ENCODE results near the gene DLEC1.

Gene DLEC1

DNA sequence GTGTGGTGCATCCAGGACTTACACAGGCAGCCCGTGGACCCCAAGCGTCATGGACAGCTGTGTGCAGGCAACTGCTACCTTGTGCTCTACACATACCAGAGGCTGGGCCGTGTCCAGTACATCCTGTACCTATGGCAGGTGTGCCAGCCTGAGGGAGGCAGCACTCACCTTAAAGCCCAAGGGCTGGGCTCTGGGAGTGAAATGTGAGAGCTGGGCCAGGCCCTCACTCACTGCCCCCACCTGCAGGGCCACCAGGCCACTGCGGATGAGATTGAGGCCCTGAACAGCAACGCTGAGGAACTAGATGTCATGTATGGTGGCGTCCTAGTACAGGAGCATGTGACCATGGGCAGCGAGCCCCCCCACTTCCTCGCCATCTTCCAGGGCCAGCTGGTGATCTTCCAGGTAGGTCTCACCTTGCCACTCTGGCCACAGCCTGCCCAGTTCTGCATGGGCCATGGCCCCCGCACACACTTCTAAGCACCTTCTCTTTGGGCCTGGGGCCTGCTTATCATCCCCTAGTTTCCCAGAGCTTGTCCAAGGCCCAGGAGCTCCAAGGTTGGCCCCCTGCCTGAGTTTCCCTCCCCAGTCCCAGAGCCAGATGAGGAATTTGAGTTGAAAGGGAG, 37.4 kb upstream of the DLEC1 start:
- FAIRE-seq: no peak

- no peak for FAIRE-seq
Observed at GRCh38 chr3:38002291-38002876, 36.6 kb upstream of the DLEC1 start.

GRCh38 chr3:38002940-38003339, 36.1 kb upstream of the DLEC1 start:
- FAIRE-seq: no peak

DNA sequence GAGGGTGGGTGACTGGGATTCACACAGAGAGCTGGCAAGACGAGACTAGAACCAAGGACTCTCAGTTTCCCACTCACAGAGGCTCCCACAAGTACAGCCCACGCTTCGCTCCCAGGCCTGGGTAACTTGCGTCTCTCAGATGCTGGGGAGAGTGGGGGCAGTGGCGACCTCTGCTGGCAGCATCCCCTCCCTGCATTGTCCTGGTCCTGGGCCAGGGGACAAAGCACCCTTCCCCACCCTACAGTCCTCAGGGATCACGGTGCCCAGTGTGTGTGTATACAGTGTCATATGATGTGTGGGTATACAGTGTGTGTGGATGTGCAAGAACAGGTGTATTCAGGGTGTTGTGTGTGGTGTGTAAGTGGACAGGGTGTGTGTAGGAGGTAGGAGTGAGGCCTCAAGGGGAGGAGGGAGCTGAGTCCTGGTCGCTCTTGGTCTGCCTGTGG, 35.6 kb upstream of the DLEC1 start:
- no peak for FAIRE-seq

- no peak for FAIRE-seq
Observed at GRCh38 chr3:38003817-38004414, 35.1 kb upstream of the DLEC1 start.

DNA sequence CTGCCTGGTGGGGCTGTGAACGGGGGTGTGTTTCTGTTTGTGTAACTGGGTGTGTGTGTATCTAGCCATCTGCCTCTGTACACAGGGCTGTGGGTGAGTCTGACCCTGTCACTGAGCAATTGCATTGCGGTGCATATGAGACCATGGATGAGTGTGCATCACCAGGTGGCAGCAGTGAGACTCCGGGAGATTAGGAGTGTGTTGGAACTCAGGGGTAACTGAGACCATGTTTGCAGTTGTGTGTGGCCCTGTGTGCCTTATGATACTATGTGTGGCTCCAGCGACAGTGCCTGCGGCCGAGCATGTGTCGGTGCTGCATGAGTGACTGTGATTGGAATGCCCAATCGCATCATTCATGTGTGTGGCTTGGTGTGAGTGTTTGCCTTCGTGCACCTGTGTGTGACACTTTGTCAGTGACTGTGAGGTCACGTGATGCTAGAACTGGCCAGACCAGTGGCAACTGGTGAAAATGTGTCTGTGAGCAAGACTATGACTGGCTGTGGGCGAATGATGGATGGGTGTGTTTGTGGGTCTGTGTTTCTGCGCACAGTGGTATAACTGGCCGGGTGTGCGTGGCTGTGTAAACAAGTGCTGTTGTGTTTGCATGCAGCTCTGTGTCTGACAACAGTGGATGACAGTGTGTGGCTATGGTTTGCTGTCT, 34.5 kb upstream of the DLEC1 start:
- no peak for FAIRE-seq

DNA sequence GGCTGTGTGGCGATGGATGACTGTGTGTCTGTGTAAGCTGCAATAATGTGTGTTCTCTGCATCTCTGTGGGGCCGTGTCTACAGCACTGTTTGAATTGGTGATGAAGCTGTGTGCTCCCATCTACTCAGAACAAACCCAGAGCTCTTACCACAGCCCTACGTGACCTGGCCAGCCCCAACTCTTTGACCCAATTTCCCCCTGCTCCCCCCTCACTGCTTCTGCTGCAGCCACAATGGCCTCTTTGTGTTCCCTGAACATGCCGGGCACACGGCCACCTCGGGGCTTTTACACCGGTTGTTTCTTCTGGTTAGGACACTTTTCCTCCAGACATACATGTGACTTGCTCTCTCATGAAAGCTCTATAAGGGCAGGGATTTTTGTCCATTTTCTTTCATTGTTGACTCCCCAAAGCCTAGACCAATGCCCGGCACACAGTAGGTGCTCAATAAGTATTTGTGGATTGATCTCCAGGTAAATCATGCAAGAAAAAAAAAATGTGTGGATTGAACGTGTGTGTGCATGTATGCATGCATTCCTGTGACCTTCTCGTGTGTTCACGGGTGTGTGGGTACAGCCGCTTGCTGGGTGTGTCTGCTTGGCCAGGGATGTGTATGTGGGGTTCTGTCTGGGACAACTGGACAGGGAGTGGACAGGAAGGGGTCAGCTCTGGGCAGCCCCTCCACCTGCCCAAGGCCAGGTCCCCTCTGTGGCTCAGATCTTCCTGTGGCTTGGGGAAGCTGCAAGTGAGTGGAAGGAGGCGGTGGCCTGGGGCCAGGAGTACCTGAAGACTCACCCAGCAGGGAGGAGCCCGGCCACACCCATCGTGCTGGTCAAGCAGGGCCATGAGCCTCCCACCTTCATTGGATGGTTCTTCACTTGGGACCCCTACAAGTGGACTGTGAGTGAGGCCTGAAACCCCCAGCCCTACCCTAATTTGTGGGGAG, 33.7 kb upstream of the DLEC1 start:
- no peak for FAIRE-seq

DNA sequence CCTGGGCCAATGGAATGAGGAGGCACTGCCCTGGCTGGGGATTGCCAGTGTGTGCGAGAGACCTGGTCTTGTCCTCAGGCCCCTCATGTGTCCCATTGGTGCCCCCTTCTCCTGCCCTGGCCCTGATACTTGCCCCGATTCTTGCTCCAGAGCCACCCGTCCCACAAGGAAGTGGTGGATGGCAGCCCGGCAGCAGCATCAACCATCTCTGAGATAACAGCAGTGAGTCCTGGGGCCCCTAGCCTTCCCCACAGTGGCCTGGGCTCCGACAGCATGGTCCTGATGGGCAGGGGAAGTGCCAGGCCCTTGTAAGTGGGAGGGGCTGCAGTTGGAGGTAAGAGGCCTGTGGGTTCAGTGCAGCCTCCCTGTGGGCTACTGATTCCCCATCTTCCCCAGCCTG, 33.0 kb upstream of the DLEC1 start:
- no peak for FAIRE-seq

DNA sequence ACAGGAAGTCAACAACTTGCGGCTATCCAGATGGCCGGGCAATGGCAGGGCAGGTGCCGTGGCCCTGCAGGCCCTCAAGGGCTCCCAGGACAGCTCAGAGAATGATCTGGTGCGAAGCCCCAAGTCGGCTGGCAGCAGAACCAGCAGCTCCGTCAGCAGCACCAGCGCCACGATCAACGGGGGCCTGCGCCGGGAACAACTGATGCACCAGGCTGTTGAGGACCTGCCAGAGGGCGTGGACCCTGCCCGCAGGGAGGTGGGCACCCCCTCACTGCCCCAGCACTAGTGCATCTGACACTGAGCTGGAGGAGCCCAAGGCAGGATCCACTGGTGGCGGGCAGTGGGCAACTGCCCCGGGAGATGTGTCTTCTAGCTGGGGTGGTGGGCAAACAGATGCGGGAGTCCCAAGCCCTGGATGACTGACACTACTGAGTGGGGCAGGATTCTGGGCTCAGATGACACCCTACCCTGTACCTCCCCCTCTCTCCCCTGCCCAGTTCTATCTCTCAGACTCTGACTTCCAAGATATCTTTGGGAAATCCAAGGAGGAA, 32.5 kb upstream of the DLEC1 start:
- no peak for FAIRE-seq

GRCh38 chr3:38007754-38008090, 31.3 kb upstream of the DLEC1 start:
- no peak for FAIRE-seq

GRCh38 chr3:38008191-38008701, 30.8 kb upstream of the DLEC1 start:
- no peak for FAIRE-seq

DNA sequence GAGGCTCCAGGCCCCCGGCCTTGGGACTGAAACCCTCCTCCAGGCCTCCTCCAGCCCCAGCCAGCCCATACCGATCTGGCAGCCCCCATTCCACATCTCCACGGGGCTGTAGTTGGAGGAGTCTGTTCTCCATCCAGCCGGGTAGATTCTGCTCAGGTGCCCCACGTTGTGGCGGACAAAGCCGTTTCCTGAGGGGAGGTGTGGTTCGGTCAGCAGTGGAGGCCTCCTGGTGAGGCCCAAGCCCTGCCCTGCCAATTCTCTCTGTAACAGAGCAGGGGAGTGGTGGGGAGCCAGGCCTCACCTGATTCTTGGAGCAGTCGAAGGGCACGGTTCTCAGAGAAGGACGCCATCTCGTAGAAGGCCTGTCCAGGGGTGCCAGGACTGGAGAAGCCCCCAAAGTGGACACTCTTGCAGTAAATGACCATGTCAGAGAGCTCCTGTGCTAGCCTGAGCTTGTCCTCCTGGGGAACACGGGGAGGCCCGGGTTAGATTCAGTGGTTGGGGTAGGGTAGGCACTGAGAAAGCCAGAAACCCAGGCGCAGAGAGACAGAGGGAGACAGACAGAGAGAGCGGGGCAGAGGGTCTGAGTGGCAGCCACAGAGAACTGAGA, 29.9 kb upstream of the DLEC1 start:
- FAIRE-seq: no peak

DNA sequence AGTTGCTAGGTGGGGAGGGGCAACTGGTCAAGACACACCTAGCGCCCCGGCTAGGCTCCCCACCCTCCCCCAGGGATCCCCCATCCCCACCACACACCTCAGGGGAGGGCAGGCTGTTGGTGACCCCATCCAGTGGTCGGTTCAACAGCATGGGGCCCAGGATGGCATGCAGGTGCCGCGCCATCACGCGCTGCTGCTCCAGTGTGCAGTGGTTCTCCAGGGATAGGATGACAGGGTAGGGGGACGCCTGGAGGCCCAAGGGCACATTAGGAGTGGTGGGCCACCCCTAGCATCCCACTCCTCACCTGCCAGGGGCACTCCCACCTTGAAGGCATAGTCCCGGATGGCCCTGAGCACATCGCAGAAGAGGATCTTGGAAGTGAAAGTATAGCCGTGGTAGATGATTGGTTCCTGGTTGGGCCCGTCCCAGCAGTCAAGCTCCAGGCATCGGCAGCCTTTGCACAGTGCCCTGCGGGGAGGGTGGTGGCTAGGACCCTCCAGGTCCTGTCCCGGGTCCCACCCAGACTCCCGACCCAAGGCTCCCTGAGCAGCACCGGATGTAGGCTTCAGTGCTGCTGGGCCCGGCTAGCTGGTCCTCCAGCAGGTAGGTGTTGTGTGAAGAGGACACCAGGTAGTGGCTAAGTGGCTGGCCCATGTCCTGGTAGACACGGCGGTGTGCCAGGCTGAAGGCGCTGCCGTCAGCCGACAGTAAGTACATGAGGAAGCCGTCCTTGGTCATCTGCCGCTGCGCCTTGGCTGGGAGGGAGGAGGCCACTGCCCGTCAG, 29.0 kb upstream of the DLEC1 start:
- FAIRE-seq: no peak

GRCh38 chr3:38011111-38011510, 27.9 kb upstream of the DLEC1 start:
- FAIRE-seq: no peak

DNA sequence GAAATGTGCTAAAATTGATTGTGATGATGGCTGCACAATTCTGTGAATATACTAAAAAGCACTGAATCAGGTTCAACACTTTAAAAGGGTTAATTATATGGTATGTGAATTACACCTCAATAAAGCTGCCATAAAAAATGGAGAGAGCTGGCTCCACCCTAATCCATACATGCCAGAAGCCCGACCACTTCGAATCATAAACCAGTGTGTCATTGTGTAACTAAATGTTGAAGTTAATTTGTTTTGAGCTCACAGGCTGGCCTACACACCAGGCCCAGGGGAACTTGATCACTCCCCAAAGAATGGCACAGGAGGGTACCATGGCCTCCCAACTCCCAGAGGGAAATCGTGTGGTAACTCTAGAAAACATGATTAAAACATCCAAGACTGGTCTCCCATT, 23.5 kb upstream of the DLEC1 start:
- FAIRE-seq: no peak

DNA sequence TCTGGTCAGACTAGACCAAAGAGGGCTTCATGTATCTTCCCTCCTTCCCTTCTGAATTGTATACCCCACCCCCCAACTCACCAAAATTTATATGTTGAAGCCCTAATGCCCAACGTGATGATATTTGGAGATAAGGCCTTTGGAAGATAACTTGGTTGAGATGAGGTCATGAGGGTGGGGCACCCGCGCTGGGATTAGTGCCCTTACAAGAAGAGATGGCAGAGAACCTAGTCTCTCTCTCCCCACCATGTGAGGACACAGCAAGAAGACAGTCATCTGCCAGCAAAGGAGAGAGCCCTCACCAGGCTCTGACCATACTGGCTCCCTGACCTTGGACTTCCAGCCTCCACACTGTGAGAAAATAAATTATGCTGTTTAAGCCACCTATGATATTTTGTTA, 23.0 kb upstream of the DLEC1 start:
- no peak for FAIRE-seq

DNA sequence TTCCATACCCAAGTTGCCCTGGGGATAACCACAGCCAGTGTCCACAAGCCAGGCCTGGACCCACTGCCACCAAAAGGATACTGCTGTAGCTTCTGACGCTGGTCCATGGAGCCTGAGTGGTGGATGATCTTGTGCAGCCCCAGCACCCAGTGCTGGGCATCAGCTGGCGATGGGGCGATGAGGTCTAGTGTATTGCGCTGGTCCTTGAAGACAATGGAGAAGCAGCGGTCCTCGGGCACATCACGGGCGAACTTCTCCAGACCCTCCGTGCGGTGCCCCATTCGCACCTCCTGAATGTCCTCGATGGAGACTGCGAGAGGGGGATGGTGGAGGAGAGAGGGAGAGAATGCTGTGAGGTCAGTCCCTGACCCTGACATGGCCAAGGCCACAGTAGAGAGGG, 22.6 kb upstream of the DLEC1 start:
- FAIRE-seq: no peak

GRCh38 chr3:38016847-38017444, 22.1 kb upstream of the DLEC1 start:
- FAIRE-seq: no peak

DNA sequence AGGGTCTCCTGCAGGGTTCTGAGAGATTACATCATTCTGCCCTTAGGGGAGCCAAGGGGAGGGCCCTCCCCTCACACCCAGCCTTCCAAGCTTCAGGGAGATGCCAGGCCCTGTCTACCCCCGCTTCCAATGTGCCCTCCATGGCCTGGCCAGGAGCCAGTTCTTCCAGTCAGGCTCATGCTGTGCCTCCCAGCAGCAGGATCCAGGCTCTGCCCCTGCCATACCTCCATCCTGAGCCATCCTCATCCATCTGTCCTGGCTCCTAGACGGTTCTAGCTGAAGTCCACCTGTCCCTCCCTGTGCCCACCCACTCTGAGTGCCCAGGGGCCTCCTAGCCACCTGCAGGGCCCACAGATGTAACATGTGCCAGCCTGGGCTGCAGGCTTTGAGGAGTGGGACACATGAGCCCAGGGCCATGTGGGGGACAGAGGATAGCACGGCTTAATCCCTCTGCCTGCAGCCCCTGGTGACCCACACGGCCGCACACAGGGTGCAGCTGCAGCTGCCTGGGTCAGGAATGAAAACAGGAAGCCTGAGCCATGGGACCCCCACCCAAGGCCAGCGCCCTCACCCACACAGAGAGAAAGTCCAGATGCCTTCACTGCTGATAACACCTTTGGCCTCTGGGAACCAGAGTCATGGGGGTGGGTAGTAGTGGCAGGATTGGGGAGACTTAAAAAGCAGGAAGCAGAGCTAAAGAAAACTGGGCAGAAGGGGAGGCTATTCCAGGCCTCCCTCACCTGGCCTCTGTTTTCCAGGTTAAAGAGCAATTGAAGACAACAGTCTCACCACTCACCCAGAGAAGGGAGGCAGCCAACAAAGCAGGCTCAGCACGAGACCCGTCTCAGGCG, 21.3 kb upstream of the DLEC1 start:
- FAIRE-seq: no peak

All from A204.1 (cell line).